ENCODE data around the gene CT47C1. TPM values are rescaled to one million over a fixed set of nuclear protein-coding genes. Genes with fewer than 3 reads are reported as not detected.

CT47C1 gene
- total RNA-seq, 1 donor from 2014 or later, result not detected

GRCh38 chrX:119069128-119069527, 3.7 kb upstream of the CT47C1 start:
- DNase-seq (ENCODE audit: low read depth), result no peak
- TF ChIP-seq, protein P1, sequence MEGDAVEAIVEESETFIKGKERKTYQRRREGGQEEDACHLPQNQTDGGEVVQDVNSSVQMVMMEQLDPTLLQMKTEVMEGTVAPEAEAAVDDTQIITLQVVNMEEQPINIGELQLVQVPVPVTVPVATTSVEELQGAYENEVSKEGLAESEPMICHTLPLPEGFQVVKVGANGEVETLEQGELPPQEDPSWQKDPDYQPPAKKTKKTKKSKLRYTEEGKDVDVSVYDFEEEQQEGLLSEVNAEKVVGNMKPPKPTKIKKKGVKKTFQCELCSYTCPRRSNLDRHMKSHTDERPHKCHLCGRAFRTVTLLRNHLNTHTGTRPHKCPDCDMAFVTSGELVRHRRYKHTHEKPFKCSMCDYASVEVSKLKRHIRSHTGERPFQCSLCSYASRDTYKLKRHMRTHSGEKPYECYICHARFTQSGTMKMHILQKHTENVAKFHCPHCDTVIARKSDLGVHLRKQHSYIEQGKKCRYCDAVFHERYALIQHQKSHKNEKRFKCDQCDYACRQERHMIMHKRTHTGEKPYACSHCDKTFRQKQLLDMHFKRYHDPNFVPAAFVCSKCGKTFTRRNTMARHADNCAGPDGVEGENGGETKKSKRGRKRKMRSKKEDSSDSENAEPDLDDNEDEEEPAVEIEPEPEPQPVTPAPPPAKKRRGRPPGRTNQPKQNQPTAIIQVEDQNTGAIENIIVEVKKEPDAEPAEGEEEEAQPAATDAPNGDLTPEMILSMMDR (IDR thresholded peaks at IDR 0.05; ENCODE audit: insufficient read depth, low read length, severe bottlenecking), result no peak
- no peak for FAIRE-seq
- no peak overlapping the region for H3K4me3 ChIP-seq (ENCODE audit: low read depth, low read length)
- H3K27me3 ChIP-seq (ENCODE audit: control insufficient read depth, insufficient read depth, low read length), result no peaks in the 10 kb centered on the region
- H3K36me3 ChIP-seq (ENCODE audit: control insufficient read depth, insufficient read depth, low read length), result no peaks in the 10 kb centered on the region

GRCh38 chrX:119069762-119070161, 3.0 kb upstream of the CT47C1 start:
- H3K27me3 ChIP-seq (ENCODE audit: control insufficient read depth, insufficient read depth, low read length), result no peaks in the 10 kb centered on the region
- H3K4me3 ChIP-seq (ENCODE audit: low read depth, low read length), result no peak overlapping the region
- no peak for FAIRE-seq
- no peaks in the 10 kb centered on the region for H3K36me3 ChIP-seq (ENCODE audit: control insufficient read depth, insufficient read depth, low read length)
- TF ChIP-seq, protein P1 (IDR thresholded peaks at IDR 0.05; ENCODE audit: insufficient read depth, low read length, severe bottlenecking), result no peak
- DNase-seq (ENCODE audit: low read depth), result no peak

DNA sequence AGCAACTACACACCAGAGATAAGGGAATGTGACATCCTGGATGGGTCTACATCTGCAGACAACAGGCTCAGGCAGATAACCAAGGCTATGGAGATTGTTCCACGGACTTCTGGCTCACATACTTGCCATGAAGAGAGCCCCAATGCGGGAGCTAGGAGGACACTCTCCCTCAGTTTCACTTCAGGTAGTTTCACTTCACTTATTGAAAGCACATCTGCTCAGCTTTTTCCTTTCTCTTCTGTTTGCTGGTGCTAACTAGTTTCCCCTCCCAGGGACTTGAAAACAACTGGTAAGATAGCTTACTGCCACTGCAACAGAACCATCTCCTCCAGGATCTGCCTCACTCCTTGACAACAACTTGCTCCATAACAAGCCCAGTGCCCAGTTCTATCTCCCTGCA, 1.4 kb upstream of the CT47C1 start:
- TF ChIP-seq, protein P1 (IDR thresholded peaks at IDR 0.05; ENCODE audit: insufficient read depth, low read length, severe bottlenecking), result no peak
- H3K27me3 ChIP-seq (ENCODE audit: control insufficient read depth, insufficient read depth, low read length), result no peaks in the 10 kb centered on the region
- DNase-seq (ENCODE audit: low read depth), result no peak
- H3K4me3 ChIP-seq (ENCODE audit: low read depth, low read length), result no peak overlapping the region
- no peak for FAIRE-seq
- no peaks in the 10 kb centered on the region for H3K36me3 ChIP-seq (ENCODE audit: control insufficient read depth, insufficient read depth, low read length)

DNA sequence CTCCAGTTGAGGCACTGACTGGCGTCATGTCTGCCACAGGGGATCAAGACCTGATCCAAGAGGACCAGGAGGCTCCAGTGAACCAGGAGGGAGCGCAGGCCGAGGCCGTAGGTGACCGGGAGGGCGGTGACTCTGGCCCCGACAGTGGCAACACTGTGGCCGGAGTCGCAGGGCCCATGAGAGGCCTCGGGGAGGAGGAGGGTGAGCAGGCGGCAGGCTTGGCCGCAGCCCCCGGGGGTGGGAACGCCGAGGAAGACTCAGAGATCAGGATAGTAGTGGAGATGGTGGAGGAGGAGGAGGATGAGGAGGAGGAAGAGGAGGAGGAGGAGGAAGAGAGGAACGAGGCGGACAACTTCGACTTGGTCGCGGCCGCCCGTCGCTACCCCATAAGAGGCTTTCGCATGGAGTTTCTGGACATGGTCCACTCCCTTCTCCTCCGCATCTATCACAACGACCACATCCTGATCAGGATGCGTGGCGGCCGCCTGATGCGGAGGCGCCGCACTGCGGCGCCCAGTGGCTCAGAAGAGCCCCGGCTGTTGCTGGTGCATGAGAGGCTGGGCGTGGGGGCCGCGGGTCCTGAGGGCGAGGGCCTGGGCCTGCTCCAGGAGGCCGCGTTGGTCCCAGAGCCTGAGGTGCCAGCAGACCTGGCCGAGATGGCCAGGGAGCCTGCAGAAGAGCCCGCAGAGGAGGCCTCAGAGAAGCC, 560 bp downstream of the CT47C1 start:
- no peak overlapping the region for H3K4me3 ChIP-seq (ENCODE audit: low read depth, low read length)
- H3K36me3 ChIP-seq (ENCODE audit: control insufficient read depth, insufficient read depth, low read length), result no peaks in the 10 kb centered on the region
- TF ChIP-seq, protein P1 (IDR thresholded peaks at IDR 0.05; ENCODE audit: insufficient read depth, low read length, severe bottlenecking), result no peak
- DNase-seq (ENCODE audit: low read depth) (no peak), FAIRE-seq (no peak)
- no peaks in the 10 kb centered on the region for H3K27me3 ChIP-seq (ENCODE audit: control insufficient read depth, insufficient read depth, low read length)

DNA sequence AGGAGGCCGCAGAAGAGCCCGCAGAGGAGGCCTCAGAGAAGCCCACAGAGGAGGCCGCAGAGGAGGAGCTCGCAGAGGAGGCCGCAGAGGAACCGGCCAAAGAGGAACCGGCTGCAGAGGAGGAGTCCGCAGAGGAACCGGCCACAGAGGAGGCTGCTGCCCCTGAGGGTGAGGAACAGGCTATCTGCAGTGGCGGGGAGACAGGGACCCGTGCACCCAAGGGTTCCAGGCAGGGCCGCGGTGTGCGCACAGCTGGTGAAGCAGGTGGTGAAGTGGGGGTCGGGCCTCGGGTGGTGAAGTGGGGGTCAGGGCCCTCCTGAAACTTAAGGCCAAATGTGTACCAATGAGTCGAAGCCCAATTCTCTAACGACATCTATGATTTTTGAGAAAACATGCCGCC, 1.1 kb downstream of the CT47C1 start:
- Histone ChIP-seq H3K36me3 (ENCODE audit: control insufficient read depth, insufficient read depth, low read length) (no peaks in the 10 kb centered on the region), H3K27me3 (ENCODE audit: control insufficient read depth, insufficient read depth, low read length) (no peaks in the 10 kb centered on the region), H3K4me3 (ENCODE audit: low read depth, low read length) (no peak overlapping the region)
- DNase-seq (ENCODE audit: low read depth) (no peak), FAIRE-seq (no peak)
- TF ChIP-seq, protein P1 (IDR thresholded peaks at IDR 0.05; ENCODE audit: insufficient read depth, low read length, severe bottlenecking), result no peak

Data from bronchial epithelial cell (primary cell).